Lower leg skin (tissue), 3 donors: ENCODE data around the gene DGKD.

ENCODE experiments used
- CTCF ChIP-seq, 3 donors: fragments of 450-650 bp; IDR thresholded peaks; one replicate each; pipeline ENCODE4 v1.5.1; 2016; ENCODE audit warnings: antibody characterized with exemption in 3 of 3, mild to moderate bottlenecking in 3 of 3, moderate library complexity in 2 of 3
- POLR2A ChIP-seq, 2 donors: fragments of 450-650 bp; IDR thresholded peaks; one replicate each; pipeline ENCODE4 v1.6.1; 2016 to 2017; ENCODE audit warnings: antibody characterized with exemption in 2 of 2, mild to moderate bottlenecking in 1 of 2, moderate library complexity in 1 of 2

DNA sequence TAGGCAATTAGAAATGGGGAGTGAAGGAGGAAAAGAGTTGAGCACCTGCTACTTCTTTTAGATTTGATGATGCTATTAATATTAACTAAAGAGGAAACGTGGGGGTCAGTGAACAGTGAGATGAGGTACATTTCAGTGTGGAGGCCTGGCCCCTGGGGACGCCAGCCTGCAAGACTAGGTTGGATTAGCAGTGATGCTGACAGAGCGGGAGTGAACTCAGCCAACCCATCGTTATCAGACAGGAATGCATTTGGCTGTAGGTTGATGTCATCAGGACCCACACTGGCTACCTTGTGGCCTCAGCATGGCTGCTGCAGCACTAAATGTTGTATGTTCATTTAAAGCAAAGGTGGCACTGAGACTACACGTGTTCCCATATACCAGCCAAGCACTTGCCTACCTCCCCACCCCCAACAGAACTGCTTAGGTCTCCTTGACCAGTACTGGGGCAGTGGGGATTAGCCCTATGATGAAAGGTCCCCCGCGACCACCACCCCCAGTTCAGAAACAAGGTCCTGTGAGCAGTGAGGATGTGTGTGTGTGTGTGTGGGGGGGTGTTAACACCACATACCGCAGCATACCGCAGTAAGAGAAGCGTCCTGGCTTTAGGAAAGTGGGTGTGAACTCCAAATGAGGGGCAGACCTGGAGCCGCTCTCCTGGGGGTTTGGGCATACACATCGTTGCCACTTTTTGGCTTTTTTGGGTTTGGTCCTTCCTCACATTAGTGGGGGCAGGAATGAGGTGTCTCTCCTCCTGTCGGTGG is 26.0 kb downstream of the DGKD start:
- TF ChIP-seq CTCF (IDR thresholded peaks at IDR 0.05), result no peak
- no peak for TF ChIP-seq POLR2A (IDR thresholded peaks at IDR 0.05)
